Osteocyte (in vitro differentiated cells): ENCODE measurements around the gene PSMA5. TPM values are rescaled to one million over a fixed set of nuclear protein-coding genes. Genes with fewer than 3 reads are reported as not detected.

Experiments
- DNase-seq: peaks from one replicate; pipeline ENCODE4 v3.0.0; 2021; ENCODE audit warnings: mixed read lengths; ENCODE audit not compliant: unreplicated experiment; ENCODE audit errors: extremely low spot score
- H3K27ac Mint-ChIP-seq: one replicate; pipeline ENCODE4 v1.8.0; 2021; ENCODE audit warnings: mild to moderate bottlenecking, mixed read lengths; ENCODE audit not compliant: unreplicated experiment
- H3K27me3 Mint-ChIP-seq: one replicate; pipeline ENCODE4 v1.8.0; 2021; ENCODE audit warnings: mixed read lengths; ENCODE audit not compliant: unreplicated experiment
- H3K36me3 Mint-ChIP-seq: one replicate; pipeline ENCODE4 v1.8.0; 2021; ENCODE audit warnings: mixed read lengths; ENCODE audit not compliant: unreplicated experiment
- H3K4me1 Mint-ChIP-seq: one replicate; pipeline ENCODE4 v1.8.0; 2021; ENCODE audit warnings: mixed read lengths; ENCODE audit not compliant: unreplicated experiment
- H3K4me3 Mint-ChIP-seq: one replicate; pipeline ENCODE4 v1.8.0; 2021; ENCODE audit warnings: mild to moderate bottlenecking, moderate library complexity, mixed read lengths; ENCODE audit not compliant: unreplicated experiment
- H3K9me3 Mint-ChIP-seq: one replicate; pipeline ENCODE4 v1.8.0; 2021; ENCODE audit warnings: mixed read lengths; ENCODE audit not compliant: unreplicated experiment
- total RNA-seq: library from RNA; stranded (reverse); gene quantifications from 2 replicates; pipeline ENCODE4 v1.2.1, GENCODE V29; 2021
- TF ChIP-seq, protein P1 (sequence below): fragments of 200-600 bp; sonication (generic); IDR thresholded peaks from 2 replicates; pipeline ENCODE4 v1.5.0; 2021; ENCODE audit warnings: antibody characterized with exemption, mild to moderate bottlenecking, moderate library complexity

The PSMA5 gene
- total RNA-seq, 1 donor from 2014 or later, result 108 TPM

- H3K27ac Mint-ChIP-seq, result no peak overlapping the region
Observed at GRCh38 chr1:109356915-109357314, 69.3 kb downstream of the PSMA5 start.

DNA sequence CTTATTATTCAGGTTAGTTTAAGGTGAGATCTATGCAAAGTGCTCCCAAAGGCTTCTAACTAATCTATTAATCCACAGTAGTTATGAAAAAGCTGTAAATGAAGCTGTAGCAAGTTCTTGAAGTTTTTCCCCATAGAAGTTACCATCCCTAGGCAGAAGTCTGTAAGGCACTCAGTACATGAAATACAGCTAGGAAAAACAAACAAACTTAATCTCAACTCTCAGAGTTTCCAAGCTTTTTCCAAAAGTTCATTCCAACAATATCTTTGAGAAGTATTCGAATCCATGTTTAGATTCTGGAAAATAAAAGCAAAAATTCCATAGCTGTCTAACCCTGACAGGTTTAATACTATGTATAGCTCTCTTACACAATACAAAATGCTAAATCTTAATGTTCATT is 69.7 kb downstream of the PSMA5 start:
- H3K27me3 Mint-ChIP-seq, result no peaks in the 10 kb centered on the region
- H3K9me3 Mint-ChIP-seq, result no peaks in the 10 kb centered on the region
- H3K27ac Mint-ChIP-seq, result no peak overlapping the region
- no peak for DNase-seq
- TF ChIP-seq, protein P1, sequence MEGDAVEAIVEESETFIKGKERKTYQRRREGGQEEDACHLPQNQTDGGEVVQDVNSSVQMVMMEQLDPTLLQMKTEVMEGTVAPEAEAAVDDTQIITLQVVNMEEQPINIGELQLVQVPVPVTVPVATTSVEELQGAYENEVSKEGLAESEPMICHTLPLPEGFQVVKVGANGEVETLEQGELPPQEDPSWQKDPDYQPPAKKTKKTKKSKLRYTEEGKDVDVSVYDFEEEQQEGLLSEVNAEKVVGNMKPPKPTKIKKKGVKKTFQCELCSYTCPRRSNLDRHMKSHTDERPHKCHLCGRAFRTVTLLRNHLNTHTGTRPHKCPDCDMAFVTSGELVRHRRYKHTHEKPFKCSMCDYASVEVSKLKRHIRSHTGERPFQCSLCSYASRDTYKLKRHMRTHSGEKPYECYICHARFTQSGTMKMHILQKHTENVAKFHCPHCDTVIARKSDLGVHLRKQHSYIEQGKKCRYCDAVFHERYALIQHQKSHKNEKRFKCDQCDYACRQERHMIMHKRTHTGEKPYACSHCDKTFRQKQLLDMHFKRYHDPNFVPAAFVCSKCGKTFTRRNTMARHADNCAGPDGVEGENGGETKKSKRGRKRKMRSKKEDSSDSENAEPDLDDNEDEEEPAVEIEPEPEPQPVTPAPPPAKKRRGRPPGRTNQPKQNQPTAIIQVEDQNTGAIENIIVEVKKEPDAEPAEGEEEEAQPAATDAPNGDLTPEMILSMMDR, result no peak
- peaks cover 3% of the 10 kb centered on the region for H3K4me1 Mint-ChIP-seq
- H3K4me3 Mint-ChIP-seq, result no peak overlapping the region
- peaks cover 11% of the 10 kb centered on the region for H3K36me3 Mint-ChIP-seq

More at GRCh38 chr1:109356915-109357314, 69.3 kb downstream of the PSMA5 start:
- Mint-ChIP-seq H3K9me3 (no peaks in the 10 kb centered on the region), H3K27me3 (no peaks in the 10 kb centered on the region), H3K36me3 (peaks cover 11% of the 10 kb centered on the region), H3K4me1 (peaks cover 7% of the 10 kb centered on the region), H3K4me3 (no peak overlapping the region)
- DNase-seq, result no peak
- TF ChIP-seq, protein P1, result no peak

DNA sequence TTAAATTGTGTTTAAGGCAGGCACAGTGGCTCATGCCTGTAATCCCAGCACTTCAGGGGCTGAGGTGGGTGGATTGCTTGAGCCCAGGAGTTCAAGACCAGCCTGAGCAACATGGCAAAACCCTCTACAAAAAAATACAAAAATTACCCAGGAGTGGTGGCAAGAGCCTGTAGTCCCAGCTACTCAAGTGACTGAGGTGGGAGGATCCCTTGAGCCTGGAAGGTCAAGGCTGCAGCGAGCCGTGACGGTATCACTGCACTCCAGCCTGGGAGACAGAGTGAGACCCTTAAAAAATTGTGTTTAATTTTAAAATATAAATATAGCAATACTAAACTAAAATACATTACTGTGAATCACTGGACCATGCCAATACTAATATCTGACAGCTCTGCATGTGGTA is 71.3 kb downstream of the PSMA5 start:
- no peak overlapping the region for H3K4me3 Mint-ChIP-seq
- H3K27ac Mint-ChIP-seq, result no peak overlapping the region
- no peaks in the 10 kb centered on the region for H3K27me3 Mint-ChIP-seq
- peaks cover 3% of the 10 kb centered on the region for H3K4me1 Mint-ChIP-seq
- TF ChIP-seq, protein P1, result no peak
- H3K9me3 Mint-ChIP-seq, result no peaks in the 10 kb centered on the region
- peaks cover 15% of the 10 kb centered on the region for H3K36me3 Mint-ChIP-seq
- DNase-seq, result no peak

DNA sequence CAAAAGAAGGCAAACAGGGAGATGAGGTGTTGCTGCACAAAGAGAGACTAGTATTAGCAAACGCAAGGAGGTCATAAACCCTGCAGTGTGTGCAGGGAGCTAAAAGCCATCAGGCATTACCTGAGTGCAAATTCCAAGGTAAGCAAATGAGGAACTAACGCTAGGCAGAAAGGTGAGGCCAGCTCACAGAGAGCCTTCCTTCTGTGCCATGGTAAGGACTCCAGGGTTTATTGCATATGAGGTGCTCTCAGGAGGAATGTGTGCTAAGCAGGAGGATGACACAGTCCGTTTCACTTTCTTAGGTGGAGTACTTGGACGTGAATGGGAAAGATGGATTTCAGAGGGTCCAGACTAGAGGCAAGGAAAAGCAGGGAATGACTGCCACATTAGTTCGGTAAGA is 74.8 kb downstream of the PSMA5 start:
- no peak overlapping the region for H3K27ac Mint-ChIP-seq
- peaks cover 1% of the 10 kb centered on the region for H3K4me1 Mint-ChIP-seq
- no peak for DNase-seq
- H3K9me3 Mint-ChIP-seq, result no peaks in the 10 kb centered on the region
- no peak overlapping the region for H3K4me3 Mint-ChIP-seq
- TF ChIP-seq, protein P1, result no peak
- H3K36me3 Mint-ChIP-seq, result peaks cover 20% of the 10 kb centered on the region
- no peaks in the 10 kb centered on the region for H3K27me3 Mint-ChIP-seq

DNA sequence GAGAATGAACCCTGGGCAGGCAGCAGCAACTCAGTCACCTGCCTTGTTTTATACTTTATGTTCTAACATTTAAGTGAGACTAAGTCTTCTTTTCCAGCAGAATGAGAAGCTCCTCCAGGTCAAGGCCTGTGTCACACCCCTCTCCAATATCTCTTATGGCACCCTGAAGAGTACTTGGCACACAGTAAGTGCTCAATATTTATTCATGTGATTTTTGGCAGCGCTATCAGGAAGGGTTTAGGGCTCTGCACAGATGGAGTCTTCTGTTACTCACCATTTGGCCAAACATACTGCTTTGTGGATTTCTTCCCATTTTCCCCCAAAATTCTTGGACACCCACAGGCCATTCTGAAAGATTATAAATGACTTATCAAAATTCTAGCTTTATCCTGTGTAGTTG is 75.6 kb downstream of the PSMA5 start:
- no peak overlapping the region for H3K4me3 Mint-ChIP-seq

More for the DNA sequence above, 75.6 kb downstream of the PSMA5 start:
- no peaks in the 10 kb centered on the region for H3K9me3 Mint-ChIP-seq
- no peak overlapping the region for H3K27ac Mint-ChIP-seq
- H3K4me1 Mint-ChIP-seq, result no peaks in the 10 kb centered on the region
- no peak for DNase-seq
- H3K36me3 Mint-ChIP-seq, result peaks cover 22% of the 10 kb centered on the region
- H3K27me3 Mint-ChIP-seq, result no peaks in the 10 kb centered on the region
- TF ChIP-seq, protein P1, result no peak
